Measurements from ENCODE around the gene GNAQ.

DNA sequence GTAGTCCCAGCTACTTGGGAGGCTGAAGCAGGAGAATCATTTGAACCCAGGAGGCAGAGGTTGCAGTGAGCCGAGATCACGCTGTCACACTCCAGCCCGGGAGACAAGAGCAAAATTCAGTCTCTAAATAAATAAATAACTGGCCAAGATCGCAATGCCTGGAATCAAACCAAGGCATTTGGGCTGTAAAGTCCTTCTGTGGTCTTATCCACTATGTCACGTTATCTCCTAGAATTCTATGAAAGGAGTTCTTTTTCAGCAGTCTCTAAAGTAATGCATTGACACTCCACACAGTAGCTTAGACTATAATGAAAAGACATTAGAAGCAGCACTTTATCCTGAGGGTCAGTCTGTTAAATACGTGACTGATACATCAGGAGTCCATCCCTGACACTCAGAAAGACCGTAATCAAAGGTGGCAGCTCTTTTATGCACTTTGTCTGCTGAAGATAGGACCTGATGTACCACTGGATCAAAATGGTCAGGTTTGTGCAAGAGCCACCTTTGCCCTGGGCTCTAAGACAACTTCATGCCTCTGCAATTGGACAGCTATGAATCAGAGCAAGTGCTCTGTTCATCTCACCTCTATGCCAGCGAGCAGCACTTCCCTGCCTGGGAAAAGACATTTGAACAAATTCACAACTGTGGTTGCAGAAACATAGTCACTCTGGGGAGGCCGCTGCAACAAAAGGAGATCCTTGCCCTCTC, 351.8 kb downstream of the GNAQ start:
- TF ChIP-seq, protein P1, sequence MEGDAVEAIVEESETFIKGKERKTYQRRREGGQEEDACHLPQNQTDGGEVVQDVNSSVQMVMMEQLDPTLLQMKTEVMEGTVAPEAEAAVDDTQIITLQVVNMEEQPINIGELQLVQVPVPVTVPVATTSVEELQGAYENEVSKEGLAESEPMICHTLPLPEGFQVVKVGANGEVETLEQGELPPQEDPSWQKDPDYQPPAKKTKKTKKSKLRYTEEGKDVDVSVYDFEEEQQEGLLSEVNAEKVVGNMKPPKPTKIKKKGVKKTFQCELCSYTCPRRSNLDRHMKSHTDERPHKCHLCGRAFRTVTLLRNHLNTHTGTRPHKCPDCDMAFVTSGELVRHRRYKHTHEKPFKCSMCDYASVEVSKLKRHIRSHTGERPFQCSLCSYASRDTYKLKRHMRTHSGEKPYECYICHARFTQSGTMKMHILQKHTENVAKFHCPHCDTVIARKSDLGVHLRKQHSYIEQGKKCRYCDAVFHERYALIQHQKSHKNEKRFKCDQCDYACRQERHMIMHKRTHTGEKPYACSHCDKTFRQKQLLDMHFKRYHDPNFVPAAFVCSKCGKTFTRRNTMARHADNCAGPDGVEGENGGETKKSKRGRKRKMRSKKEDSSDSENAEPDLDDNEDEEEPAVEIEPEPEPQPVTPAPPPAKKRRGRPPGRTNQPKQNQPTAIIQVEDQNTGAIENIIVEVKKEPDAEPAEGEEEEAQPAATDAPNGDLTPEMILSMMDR (IDR thresholded peaks at IDR 0.05) = no peak
- TF ChIP-seq POLR2A (IDR thresholded peaks at IDR 0.05) = no peak
